B cell (primary cell): ENCODE results near the gene LIMS2. TPM values are rescaled to one million over a fixed set of nuclear protein-coding genes. Genes with fewer than 3 reads are reported as not detected.
A peak's percentile ranks its signal among the peaks of the same experiment; 100 is the strongest.

Experiments
- ATAC-seq: fragments of 200-7000 bp; cut with Tn5 transposase; one replicate; pipeline ENCODE4 v1.10.0; 2021; ENCODE audit warnings: low read depth, mild to moderate bottlenecking, moderate number of reproducible peaks, moderate library complexity
- CTCF ChIA-PET: fragments of 350-600 bp; sonication (Branson Sonifier 250); formaldehyde crosslinking; loops from one replicate; lab custom pipeline; 2021; ENCODE audit warnings: antibody characterized with exemption, inconsistent platforms; lab: Charles Lee
- POLR2A ChIA-PET: fragments of 350-600 bp; sonication (Branson Sonifier 250); formaldehyde crosslinking; loops from one replicate; lab custom pipeline; 2021; ENCODE audit warnings: antibody characterized with exemption; lab: Charles Lee
- DNase-seq: peaks from one replicate; pipeline ENCODE4 v3.0.0; 2013
- H2AFZ ChIP-seq: 2 replicates; pipeline ENCODE4 v1.6.1; 2012; ENCODE audit warnings: mild to moderate bottlenecking, low read depth, low read length; ENCODE audit not compliant: insufficient read depth, poor library complexity, severe bottlenecking
- H3K27ac ChIP-seq, 2 donors: 1 replicate in 1 of 2; 2 replicates in 1 of 2; pipeline ENCODE4 v1.5.1; 2012 to 2013; ENCODE audit warnings: low read length in 2 of 2, mild to moderate bottlenecking in 2 of 2, moderate library complexity in 1 of 2
- H3K27me3 ChIP-seq, 4 experiments: fragments of 200-600 bp in 1 of 4; sonication (generic) in 1 of 4; replicated peaks in 1 of 4; 1 replicate in 2 of 4; 2 replicates in 2 of 4; pipeline versions ENCODE4 v1.6.1 to v1.7.0; 2013 to 2016; ENCODE audit warnings: low read length in 3 of 4, mild to moderate bottlenecking in 2 of 4, mixed read lengths in 1 of 4, moderate library complexity in 1 of 4; ENCODE audit not compliant: insufficient read depth in 4 of 4, control insufficient read depth in 3 of 4; ENCODE audit errors: control extremely low read depth in 1 of 4
- H3K36me3 ChIP-seq, 2 experiments: replicated peaks in 1 of 2; 1 replicate in 1 of 2; 2 replicates in 1 of 2; pipeline versions ENCODE4 v1.6.1 to v1.7.1; 2013; ENCODE audit warnings: low read length in 1 of 2; ENCODE audit not compliant: insufficient read depth in 2 of 2, control insufficient read depth in 1 of 2; ENCODE audit errors: control extremely low read depth in 1 of 2, extremely low read depth in 1 of 2
- H3K4me1 ChIP-seq, 2 donors: fragments of 200-600 bp in 1 of 2; sonication (generic) in 1 of 2; 1 replicate in 1 of 2; 2 replicates in 1 of 2; pipeline versions ENCODE4 v1.5.1 to v1.6.1; 2013 to 2017; ENCODE audit warnings: low read length in 2 of 2; ENCODE audit not compliant: control insufficient read depth in 2 of 2, insufficient read depth in 2 of 2
- H3K4me2 ChIP-seq: replicated peaks from 2 replicates; pipeline ENCODE3; 2012; ENCODE audit warnings: mild to moderate bottlenecking, low read depth, low read length; ENCODE audit not compliant: poor library complexity, severe bottlenecking
- H3K4me3 ChIP-seq, 5 experiments: fragments of 200-600 bp in 1 of 5; sonication (generic) in 1 of 5; 1 replicate in 3 of 5; 2 replicates in 2 of 5; pipeline versions ENCODE4 v1.5.1 to v1.7.0; 2011 to 2016; ENCODE audit warnings: low read length in 4 of 5, mild to moderate bottlenecking in 4 of 5, low read depth in 2 of 5, control low read depth in 1 of 5, moderate library complexity in 1 of 5; ENCODE audit not compliant: insufficient read depth in 1 of 5; ENCODE audit errors: control extremely low read depth in 1 of 5, extremely low read depth in 1 of 5
- H3K79me2 ChIP-seq: fragments of 200-600 bp; sonication (generic); one replicate; pipeline ENCODE4 v1.6.0; 2016; ENCODE audit warnings: low read length; ENCODE audit not compliant: control insufficient read depth, insufficient read depth
- H3K9ac ChIP-seq: fragments of 200-600 bp; sonication (generic); 2 replicates; pipeline ENCODE4 v1.6.1; 2017; ENCODE audit warnings: mild to moderate bottlenecking, low read length, moderate library complexity
- H3K9me3 ChIP-seq, 3 donors: one replicate each; pipeline versions ENCODE4 v1.6.1 to v1.7.1; 2013; ENCODE audit warnings: low read length in 2 of 3; ENCODE audit not compliant: control insufficient read depth in 2 of 3, insufficient read depth in 1 of 3; ENCODE audit errors: control extremely low read depth in 1 of 3
- H4K20me1 ChIP-seq: 2 replicates; pipeline ENCODE4 v1.6.0; 2012; ENCODE audit warnings: mild to moderate bottlenecking, low read length; ENCODE audit not compliant: insufficient read depth, control insufficient read depth, poor library complexity, severe bottlenecking
- H3K27ac Mint-ChIP-seq: one replicate; pipeline ENCODE4 v1.8.0; 2021; ENCODE audit warnings: mixed read lengths
- H3K27me3 Mint-ChIP-seq: one replicate; pipeline ENCODE4 v1.8.0; 2021; ENCODE audit warnings: mixed read lengths
- H3K4me1 Mint-ChIP-seq: one replicate; pipeline ENCODE4 v1.8.0; 2021; ENCODE audit warnings: mixed read lengths
- H3K4me3 Mint-ChIP-seq: one replicate; pipeline ENCODE4 v1.8.0; 2021; ENCODE audit warnings: mixed read lengths
- H3K9me3 Mint-ChIP-seq: one replicate; pipeline ENCODE4 v1.8.0; 2022; ENCODE audit warnings: mixed read lengths; ENCODE audit not compliant: insufficient read depth
- EZH2 ChIP-seq: IDR thresholded peaks from 2 replicates; pipeline ENCODE4 v1.6.1; 2012; ENCODE audit warnings: borderline replicate concordance, low read depth, mild to moderate bottlenecking, moderate library complexity, low read length; ENCODE audit not compliant: insufficient read depth, poor library complexity, severe bottlenecking
- WGBS: methylation state at CpG from one replicate; pipeline ENCODE4 v1.1.5; 2013; ENCODE audit warnings: missing lambda C conversion rate; ENCODE audit not compliant: insufficient coverage; 5-methylcytosine and 5-hydroxymethylcytosine counted together
- intact Hi-C: fragments of 100-400 bp; cut with micrococcal nuclease; formaldehyde crosslinking; loops from one replicate; pipeline ENCODE4 v1.10.0; 2022
- polyA plus RNA-seq: library from polyadenylated mRNA; depleted of rRNA; stranded (reverse); fragments of >200 nt; gene quantifications from 2 replicates; pipeline ENCODE4 v1.2.3, GENCODE V29; 2012
- total RNA-seq, 2 donors: library from RNA; stranded (reverse); fragments of 120-200 nt in 1 of 2; gene quantifications; 1 replicate in 1 of 2; 2 replicates in 1 of 2; pipeline versions ENCODE4 v1.2.3 to v1.2.4, GENCODE V29; 2013 to 2022
- TF ChIP-seq, protein P1 (sequence below): fragments of 200-600 bp; IDR thresholded peaks from one replicate; pipeline ENCODE4 v1.8.0; 2022; ENCODE audit warnings: antibody characterized with exemption, mild to moderate bottlenecking

Gene LIMS2
- total and polyA plus RNA-seq, 2 donors (not counting 1 experiment from before 2014, with no cell fraction given), result 6.7 to 32.2 TPM

DNA sequence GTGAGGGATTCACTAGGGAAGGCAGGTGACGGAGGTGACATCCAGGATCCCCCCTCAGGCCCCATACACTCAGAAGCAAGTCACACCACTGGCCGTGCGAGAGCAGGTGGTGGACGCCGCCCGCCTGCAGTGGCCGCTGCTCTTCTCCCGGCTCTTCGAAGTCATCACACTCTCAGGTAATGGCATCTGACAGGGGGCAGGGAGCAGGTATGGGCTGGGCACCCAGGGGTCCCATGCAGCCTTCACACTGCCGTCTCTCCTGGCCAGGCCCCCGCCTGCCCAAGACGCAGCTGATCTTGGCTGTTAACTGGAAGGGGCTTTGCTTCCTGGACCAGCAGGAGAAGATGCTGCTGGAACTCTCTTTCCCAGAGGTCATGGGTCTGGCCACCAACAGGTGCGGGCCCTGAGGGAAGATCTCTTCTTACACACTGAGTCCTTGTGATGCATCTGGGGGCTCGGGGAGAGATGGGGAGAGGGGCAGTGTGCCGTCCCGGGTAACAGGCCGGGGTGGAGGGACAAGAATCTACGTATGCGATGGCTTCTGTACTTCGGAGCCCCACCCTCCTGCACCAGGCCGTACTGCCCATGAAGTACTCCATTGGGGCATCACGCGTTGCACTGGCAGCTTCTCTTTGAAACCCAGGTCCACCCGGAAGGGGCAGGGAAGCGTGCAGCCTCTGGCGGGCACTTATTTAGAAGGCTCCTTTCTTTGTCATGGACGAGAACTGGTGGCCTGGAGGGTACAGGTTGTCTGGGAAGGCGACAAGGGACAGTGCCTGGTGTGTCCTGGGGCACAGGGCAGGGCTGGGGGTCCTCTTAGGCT lies 48.2 kb downstream of the LIMS2 start:
- Mint-ChIP-seq H3K4me3 (no peak overlapping the region), H3K9me3 (no peaks in the 10 kb centered on the region), H3K4me1 (peaks cover 85% of the 10 kb centered on the region), H3K27me3 (no peaks in the 10 kb centered on the region), H3K27ac (peak overlapping the region; percentile 20)
- Histone ChIP-seq H3K9ac (no peak overlapping the region), H3K4me3 (no peak overlapping the region), H3K27ac (no peak overlapping the region), H4K20me1 (no peaks in the 10 kb centered on the region), H2AFZ (no peak overlapping the region), H3K9me3 (no peaks in the 10 kb centered on the region), H3K36me3 (no peaks in the 10 kb centered on the region), H3K79me2 (no peaks in the 10 kb centered on the region), H3K4me1 (peaks cover 33 to 84% of the 10 kb centered on the region in 2 donors), H3K27me3 (no peaks in the 10 kb centered on the region), H3K4me2 (no peak overlapping the region)
- CTCF ChIA-PET, result interaction anchor here (1.3 kb wide), 1 partner anchor 23 kb away, joined by 3 read pairs; no protein-coding TSS in a partner anchor
- POLR2A ChIA-PET, result interaction anchor here (1.6 kb wide), 1 partner anchor 9 kb away, joined by 3 read pairs; no protein-coding TSS in a partner anchor
- DNase-seq (no peak), ATAC-seq (no peak)
- intact Hi-C loops, result no loop called here
- 98% methylated on average over 20 of the region's 28 CpGs for WGBS
- TF ChIP-seq, protein P1, sequence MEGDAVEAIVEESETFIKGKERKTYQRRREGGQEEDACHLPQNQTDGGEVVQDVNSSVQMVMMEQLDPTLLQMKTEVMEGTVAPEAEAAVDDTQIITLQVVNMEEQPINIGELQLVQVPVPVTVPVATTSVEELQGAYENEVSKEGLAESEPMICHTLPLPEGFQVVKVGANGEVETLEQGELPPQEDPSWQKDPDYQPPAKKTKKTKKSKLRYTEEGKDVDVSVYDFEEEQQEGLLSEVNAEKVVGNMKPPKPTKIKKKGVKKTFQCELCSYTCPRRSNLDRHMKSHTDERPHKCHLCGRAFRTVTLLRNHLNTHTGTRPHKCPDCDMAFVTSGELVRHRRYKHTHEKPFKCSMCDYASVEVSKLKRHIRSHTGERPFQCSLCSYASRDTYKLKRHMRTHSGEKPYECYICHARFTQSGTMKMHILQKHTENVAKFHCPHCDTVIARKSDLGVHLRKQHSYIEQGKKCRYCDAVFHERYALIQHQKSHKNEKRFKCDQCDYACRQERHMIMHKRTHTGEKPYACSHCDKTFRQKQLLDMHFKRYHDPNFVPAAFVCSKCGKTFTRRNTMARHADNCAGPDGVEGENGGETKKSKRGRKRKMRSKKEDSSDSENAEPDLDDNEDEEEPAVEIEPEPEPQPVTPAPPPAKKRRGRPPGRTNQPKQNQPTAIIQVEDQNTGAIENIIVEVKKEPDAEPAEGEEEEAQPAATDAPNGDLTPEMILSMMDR, result no peak
- TF ChIP-seq EZH2, result no peak

GRCh38 chr2:127626175-127626574 lies 49.2 kb downstream of the LIMS2 start:
- no peak for ATAC-seq
- Histone ChIP-seq H3K4me3 (no peak overlapping the region), H3K4me1 (peaks cover 31 to 84% of the 10 kb centered on the region in 2 donors), H3K27me3 (no peaks in the 10 kb centered on the region), H3K79me2 (no peaks in the 10 kb centered on the region), H3K36me3 (no peaks in the 10 kb centered on the region), H3K9ac (no peak overlapping the region), H2AFZ (no peak overlapping the region), H3K27ac (no peak overlapping the region), H4K20me1 (no peaks in the 10 kb centered on the region), H3K9me3 (no peaks in the 10 kb centered on the region), H3K4me2 (no peak overlapping the region)
- no peak for TF ChIP-seq EZH2
- TF ChIP-seq, protein P1, result no peak
- no peaks in the 10 kb centered on the region for H3K9me3 Mint-ChIP-seq
- WGBS, result 54% methylated on average over 9 of the region's 12 CpGs
- peak overlapping the region; percentile 2 for H3K27ac Mint-ChIP-seq
- peaks cover 84% of the 10 kb centered on the region for H3K4me1 Mint-ChIP-seq
- DNase-seq, result no peak
- H3K4me3 Mint-ChIP-seq, result no peak overlapping the region
- no peaks in the 10 kb centered on the region for H3K27me3 Mint-ChIP-seq
- intact Hi-C loops, result no loop called here
- POLR2A ChIA-PET, result interaction anchor here (1.4 kb wide), 1 partner anchor 13 kb away, joined by 4 read pairs; no protein-coding TSS in a partner anchor
- CTCF ChIA-PET, result interaction anchor here (1.1 to 1.5 kb wide), 3 partner anchors 24 to 35 kb away, joined by 3 to 6 read pairs (median 4); no protein-coding TSS in a partner anchor
